Activated CD8-positive, alpha-beta memory T cell treated with anti-CD3 and anti-CD28 coated beads, Interleukin-2, amount 10 ng/mL, durations not matched to agents 7 days and 5 days (primary cell): Measurements from ENCODE around the gene SPHK1. TPM values are rescaled to one million over a fixed set of nuclear protein-coding genes. Genes with fewer than 3 reads are reported as not detected.
A peak's percentile ranks its signal among the peaks of the same experiment; 100 is the strongest.
"Not testable (repeated sequence)": the region's sequence is repeated elsewhere in the genome, so short reads cannot be mapped to it uniquely, and the experiment has no call there.

Experiments
- ATAC-seq: fragments of 150-1000 bp; cut with Tn5 transposase; one replicate; pipeline ENCODE4 v1.10.0; 2021; ENCODE audit warnings: moderate library complexity
- CTCF ChIA-PET: fragments of 350-600 bp; sonication (Branson Sonifier 250); formaldehyde crosslinking; loops from one replicate; lab custom pipeline; 2021; ENCODE audit warnings: antibody characterized with exemption; lab: Charles Lee
- DNase-seq: peaks from one replicate; pipeline ENCODE4 v3.0.0-alpha.2; 2020
- H3K27ac Mint-ChIP-seq: one replicate; pipeline ENCODE4 v1.8.0; 2021; ENCODE audit warnings: mild to moderate bottlenecking, mixed read lengths
- H3K27me3 Mint-ChIP-seq: one replicate; pipeline ENCODE4 v1.8.0; 2021; ENCODE audit warnings: mixed read lengths
- H3K36me3 Mint-ChIP-seq: one replicate; pipeline ENCODE4 v1.8.0; 2021; ENCODE audit warnings: mild to moderate bottlenecking, mixed read lengths
- H3K4me1 Mint-ChIP-seq: one replicate; pipeline ENCODE4 v1.8.0; 2021; ENCODE audit warnings: mixed read lengths
- H3K4me3 Mint-ChIP-seq: one replicate; pipeline ENCODE4 v1.8.0; 2021; ENCODE audit warnings: mild to moderate bottlenecking, moderate library complexity, mixed read lengths
- H3K9me3 Mint-ChIP-seq: one replicate; pipeline ENCODE4 v1.8.0; 2022; ENCODE audit warnings: low read depth, mixed read lengths
- total RNA-seq, 2 experiments: library from RNA; stranded (reverse); gene quantifications; one replicate each; pipeline ENCODE4 v1.2.3, GENCODE V29; 2021

Gene SPHK1
- total RNA-seq = 1 to 10 TPM; 5.4 to 8.4 TPM

GRCh38 chr17:76384222-76384986 lies at the start of gene SPHK1:
SPHK1 (plus strand) TSS chr17:76384609; CDS start chr17:76385645, 1,036 bp downstream.
- peaks cover 17% of the 10 kb centered on the region for H3K4me1 Mint-ChIP-seq
- H3K9me3 Mint-ChIP-seq = no peaks in the 10 kb centered on the region
- CTCF ChIA-PET = interaction anchor here (0.6 to 11.1 kb wide), 30 partner anchors 8 to 529 kb away, joined by 3 to 158 read pairs (median 4); partner anchors contain the start of genes EXOC7, PRPSAP1, UBALD2 and WBP2

GRCh38 chr17:76335716-76336381 lies 48.6 kb upstream of the SPHK1 start:
- no peak overlapping the region for H3K27ac Mint-ChIP-seq
- CTCF ChIA-PET = interaction anchor here (1.4 kb wide), 1 partner anchor 62 kb away, joined by 4 read pairs; no protein-coding TSS in a partner anchor
- H3K27me3 Mint-ChIP-seq = no peaks in the 10 kb centered on the region

More at GRCh38 chr17:76384222-76384986, at the start of gene SPHK1:
- H3K4me3 Mint-ChIP-seq = peak within 1 kb of the TSS; percentile 81
- no peaks in the 10 kb centered on the region for H3K27me3 Mint-ChIP-seq
- peak; percentile 74 for ATAC-seq
- peaks cover 2% of the 10 kb centered on the region for H3K36me3 Mint-ChIP-seq
- DNase-seq = peak; percentile 79
- H3K27ac Mint-ChIP-seq = peak within 1 kb of the TSS; percentile 89

GRCh38 chr17:76336756-76337412 lies 47.5 kb upstream of the SPHK1 start:
- Mint-ChIP-seq H3K4me1 (peaks cover 6% of the 10 kb centered on the region), H3K36me3 (peaks cover 7% of the 10 kb centered on the region), H3K9me3 (no peaks in the 10 kb centered on the region), H3K27ac (no peak overlapping the region), H3K27me3 (no peaks in the 10 kb centered on the region), H3K4me3 (no peak overlapping the region)
- ATAC-seq (no peak), DNase-seq (no peak)
- CTCF ChIA-PET = interaction anchor here (1.0 kb wide), 1 partner anchor 33 kb away, joined by 3 read pairs; no protein-coding TSS in a partner anchor

More at GRCh38 chr17:76335716-76336381, 48.6 kb upstream of the SPHK1 start:
- Mint-ChIP-seq H3K4me3 (no peak overlapping the region), H3K36me3 (peaks cover 3% of the 10 kb centered on the region), H3K9me3 (no peaks in the 10 kb centered on the region), H3K4me1 (peaks cover 6% of the 10 kb centered on the region)
- ATAC-seq (no peak), DNase-seq (no peak)

GRCh38 chr17:76337413-76337777 lies 47.0 kb upstream of the SPHK1 start:
- no peak for ATAC-seq
- peaks cover 11% of the 10 kb centered on the region for H3K36me3 Mint-ChIP-seq
- CTCF ChIA-PET = interaction anchor here (1.0 to 1.3 kb wide), 2 partner anchors 34 to 71 kb away, joined by 3 to 4 read pairs; no protein-coding TSS in a partner anchor

GRCh38 chr17:76341301-76341700 lies 43.1 kb upstream of the SPHK1 start:
- Mint-ChIP-seq H3K27ac (no peak overlapping the region), H3K36me3 (peaks cover 11% of the 10 kb centered on the region), H3K9me3 (no peaks in the 10 kb centered on the region), H3K4me1 (peaks cover 6% of the 10 kb centered on the region), H3K4me3 (no peak overlapping the region), H3K27me3 (no peaks in the 10 kb centered on the region)
- CTCF ChIA-PET = interaction anchor here (0.9 kb wide), 2 partner anchors 43 to 329 kb away, joined by 4 read pairs; partner anchors contain the start of gene SPHK1
- ATAC-seq = no peak
- no peak for DNase-seq

More at GRCh38 chr17:76337413-76337777, 47.0 kb upstream of the SPHK1 start:
- DNase-seq = no peak
- Mint-ChIP-seq H3K27ac (no peak overlapping the region), H3K27me3 (no peaks in the 10 kb centered on the region), H3K4me3 (no peak overlapping the region), H3K9me3 (no peaks in the 10 kb centered on the region), H3K4me1 (peaks cover 6% of the 10 kb centered on the region)

GRCh38 chr17:76343106-76343505 lies 41.3 kb upstream of the SPHK1 start:
- Mint-ChIP-seq H3K27me3 (no peaks in the 10 kb centered on the region), H3K4me1 (no peaks in the 10 kb centered on the region), H3K36me3 (peaks cover 18% of the 10 kb centered on the region), H3K9me3 (no peaks in the 10 kb centered on the region), H3K4me3 (no peak overlapping the region), H3K27ac (no peak overlapping the region)
- ATAC-seq = no peak
- DNase-seq = no peak
- CTCF ChIA-PET = interaction anchor here (1.7 kb wide), 1 partner anchor 55 kb away, joined by 4 read pairs; no protein-coding TSS in a partner anchor

GRCh38 chr17:76345377-76345974 lies 38.9 kb upstream of the SPHK1 start:
- H3K36me3 Mint-ChIP-seq = peaks cover 18% of the 10 kb centered on the region
- DNase-seq = no peak

GRCh38 chr17:76346936-76347335 lies 37.5 kb upstream of the SPHK1 start:
- H3K9me3 Mint-ChIP-seq, ATAC-seq, H3K27me3 Mint-ChIP-seq, H3K4me3 Mint-ChIP-seq, H3K27ac Mint-ChIP-seq, DNase-seq, CTCF ChIA-PET, H3K4me1 Mint-ChIP-seq: not testable (repeated sequence)
- peaks cover 13% of the 10 kb centered on the region for H3K36me3 Mint-ChIP-seq

More at GRCh38 chr17:76345377-76345974, 38.9 kb upstream of the SPHK1 start:
- H3K27me3 Mint-ChIP-seq = no peaks in the 10 kb centered on the region
- no peaks in the 10 kb centered on the region for H3K9me3 Mint-ChIP-seq
- no peak overlapping the region for H3K27ac Mint-ChIP-seq
- H3K4me3 Mint-ChIP-seq = no peak overlapping the region
- peaks cover 2% of the 10 kb centered on the region for H3K4me1 Mint-ChIP-seq
- CTCF ChIA-PET = interaction anchor here (0.7 to 1.3 kb wide), 3 partner anchors 52 to 279 kb away, joined by 3 to 5 read pairs (median 3); no protein-coding TSS in a partner anchor
- no peak for ATAC-seq

GRCh38 chr17:76350463-76350862 lies 33.9 kb upstream of the SPHK1 start:
- Mint-ChIP-seq H3K4me1 (peaks cover 29% of the 10 kb centered on the region), H3K9me3 (no peaks in the 10 kb centered on the region), H3K36me3 (peaks cover 11% of the 10 kb centered on the region), H3K27me3 (no peaks in the 10 kb centered on the region), H3K27ac (no peak overlapping the region), H3K4me3 (no peak overlapping the region)
- no peak for ATAC-seq
- DNase-seq = no peak
- CTCF ChIA-PET = interaction anchor here (5.1 kb wide), 1 partner anchor 33 kb away, joined by 83 read pairs; the partner anchor contains the start of gene SPHK1

- peak overlapping the region; percentile 1 for H3K4me3 Mint-ChIP-seq
- CTCF ChIA-PET = interaction anchor here (0.9 to 5.1 kb wide), 8 partner anchors 13 to 230 kb away, joined by 5 to 83 read pairs (median 8); partner anchors contain the start of gene SPHK1
- H3K27ac Mint-ChIP-seq = no peak overlapping the region
- ATAC-seq (no peak), DNase-seq (no peak)
- no peaks in the 10 kb centered on the region for H3K9me3 Mint-ChIP-seq
- H3K36me3 Mint-ChIP-seq = peaks cover 11% of the 10 kb centered on the region
- peaks cover 29% of the 10 kb centered on the region for H3K4me1 Mint-ChIP-seq
- no peaks in the 10 kb centered on the region for H3K27me3 Mint-ChIP-seq
These were observed 32.8 kb upstream of the SPHK1 start for GRCh38 chr17:76351526-76352071.

- Mint-ChIP-seq H3K4me1 (peaks cover 34% of the 10 kb centered on the region), H3K36me3 (peaks cover 4% of the 10 kb centered on the region), H3K4me3 (peak overlapping the region; percentile 98), H3K9me3 (no peaks in the 10 kb centered on the region), H3K27me3 (no peaks in the 10 kb centered on the region), H3K27ac (peak overlapping the region; percentile 99)
- peak; percentile 49 for DNase-seq
- peak; percentile 3 for ATAC-seq
- CTCF ChIA-PET = interaction anchor here (0.6 to 5.1 kb wide), 16 partner anchors 9 to 1853 kb away, joined by 3 to 83 read pairs (median 6); partner anchors contain the start of genes EXOC7 and SPHK1
These were observed 31.3 kb upstream of the SPHK1 start for GRCh38 chr17:76353004-76353598.
